ENCODE results near the gene ZNF552.

GRCh38 chr19:57759096-57759495, 55.6 kb downstream of the ZNF552 start:
- TF ChIP-seq, protein P1, sequence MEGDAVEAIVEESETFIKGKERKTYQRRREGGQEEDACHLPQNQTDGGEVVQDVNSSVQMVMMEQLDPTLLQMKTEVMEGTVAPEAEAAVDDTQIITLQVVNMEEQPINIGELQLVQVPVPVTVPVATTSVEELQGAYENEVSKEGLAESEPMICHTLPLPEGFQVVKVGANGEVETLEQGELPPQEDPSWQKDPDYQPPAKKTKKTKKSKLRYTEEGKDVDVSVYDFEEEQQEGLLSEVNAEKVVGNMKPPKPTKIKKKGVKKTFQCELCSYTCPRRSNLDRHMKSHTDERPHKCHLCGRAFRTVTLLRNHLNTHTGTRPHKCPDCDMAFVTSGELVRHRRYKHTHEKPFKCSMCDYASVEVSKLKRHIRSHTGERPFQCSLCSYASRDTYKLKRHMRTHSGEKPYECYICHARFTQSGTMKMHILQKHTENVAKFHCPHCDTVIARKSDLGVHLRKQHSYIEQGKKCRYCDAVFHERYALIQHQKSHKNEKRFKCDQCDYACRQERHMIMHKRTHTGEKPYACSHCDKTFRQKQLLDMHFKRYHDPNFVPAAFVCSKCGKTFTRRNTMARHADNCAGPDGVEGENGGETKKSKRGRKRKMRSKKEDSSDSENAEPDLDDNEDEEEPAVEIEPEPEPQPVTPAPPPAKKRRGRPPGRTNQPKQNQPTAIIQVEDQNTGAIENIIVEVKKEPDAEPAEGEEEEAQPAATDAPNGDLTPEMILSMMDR (IDR thresholded peaks at IDR 0.05) = no peak
- no peak for TF ChIP-seq EZH2 (IDR thresholded peaks at IDR 0.05; ENCODE audit: borderline replicate concordance, insufficient read depth, low read depth, low read length, poor library complexity, severe bottlenecking)
